Natural killer cell (primary cell): ENCODE results near the gene KRTAP4-9. TPM values are rescaled to one million over a fixed set of nuclear protein-coding genes. Genes with fewer than 3 reads are reported as not detected.
"Not testable (repeated sequence)": the region's sequence is repeated elsewhere in the genome, so short reads cannot be mapped to it uniquely, and the experiment has no call there.

Experiments used
- ATAC-seq, 3 donors: fragments of 150-1000 bp in 2 of 3; fragments of 200-7000 bp in 1 of 3; cut with Tn5 transposase; 1 replicate in 1 of 3; 2 replicates in 2 of 3; pipeline ENCODE4 v1.10.0; 2021; ENCODE audit warnings: mild to moderate bottlenecking in 2 of 3, moderate library complexity in 2 of 3
- DNase-seq, 2 donors: peaks; one replicate each; pipeline versions ENCODE4 v3.0.0 to v3.0.0-alpha.2; 2013 to 2021; ENCODE audit warnings: mixed read lengths in 1 of 2
- H3K27ac ChIP-seq: one replicate; pipeline ENCODE4 v1.5.1; 2013; ENCODE audit warnings: mild to moderate bottlenecking, low read length
- H3K27me3 ChIP-seq: one replicate; pipeline ENCODE4 v1.6.1; 2013; ENCODE audit warnings: low read length; ENCODE audit not compliant: control insufficient read depth, insufficient read depth
- H3K36me3 ChIP-seq: one replicate; pipeline ENCODE4 v1.6.1; 2013; ENCODE audit warnings: low read length; ENCODE audit not compliant: control insufficient read depth, insufficient read depth
- H3K4me1 ChIP-seq: one replicate; pipeline ENCODE4 v1.6.1; 2013; ENCODE audit warnings: low read length; ENCODE audit not compliant: control insufficient read depth, insufficient read depth
- H3K4me3 ChIP-seq: one replicate; pipeline ENCODE4 v1.5.1; 2013; ENCODE audit warnings: low read length
- H3K9me3 ChIP-seq: one replicate; pipeline ENCODE4 v1.6.1; 2013; ENCODE audit warnings: low read length; ENCODE audit not compliant: control insufficient read depth, insufficient read depth
- H3K27ac Mint-ChIP-seq, 2 donors: one replicate each; pipeline ENCODE4 v1.8.0; 2022; ENCODE audit warnings: mild to moderate bottlenecking in 2 of 2, mixed read lengths in 2 of 2, moderate library complexity in 1 of 2
- H3K27me3 Mint-ChIP-seq, 2 donors: one replicate each; pipeline ENCODE4 v1.8.0; 2022; ENCODE audit warnings: low read depth in 2 of 2, mixed read lengths in 2 of 2
- H3K36me3 Mint-ChIP-seq: one replicate; pipeline ENCODE4 v1.8.0; 2022; ENCODE audit warnings: mixed read lengths
- H3K4me1 Mint-ChIP-seq, 2 donors: one replicate each; pipeline ENCODE4 v1.8.0; 2022; ENCODE audit warnings: mixed read lengths in 2 of 2
- H3K4me3 Mint-ChIP-seq: one replicate; pipeline ENCODE4 v1.8.0; 2022; ENCODE audit warnings: mild to moderate bottlenecking, moderate library complexity, mixed read lengths
- H3K9me3 Mint-ChIP-seq, 2 donors: one replicate each; pipeline ENCODE4 v1.8.0; 2022; ENCODE audit warnings: mixed read lengths in 2 of 2
- WGBS: methylation state at CpG from one replicate; pipeline ENCODE4 v1.1.7; 2013; ENCODE audit warnings: missing lambda C conversion rate; ENCODE audit not compliant: insufficient coverage; 5-methylcytosine and 5-hydroxymethylcytosine counted together
- intact Hi-C: fragments of 100-400 bp; cut with micrococcal nuclease; formaldehyde crosslinking; loops from one replicate; pipeline ENCODE4 v1.14.2; 2022
- total RNA-seq, 4 donors: library from RNA; stranded (reverse); fragments of 120-200 nt in 1 of 4; gene quantifications; one replicate each; pipeline versions ENCODE4 v1.2.3 to v1.2.4, GENCODE V29; 2013 to 2022
- TF ChIP-seq, protein P1 (sequence below): fragments of 200-600 bp; IDR thresholded peaks from one replicate; pipeline ENCODE4 v1.8.0; 2022; ENCODE audit warnings: antibody characterized with exemption

The KRTAP4-9 gene
- total RNA-seq, 3 donors from 2014 or later (not counting 1 experiment from before 2014, with no cell fraction given): not detected

DNA sequence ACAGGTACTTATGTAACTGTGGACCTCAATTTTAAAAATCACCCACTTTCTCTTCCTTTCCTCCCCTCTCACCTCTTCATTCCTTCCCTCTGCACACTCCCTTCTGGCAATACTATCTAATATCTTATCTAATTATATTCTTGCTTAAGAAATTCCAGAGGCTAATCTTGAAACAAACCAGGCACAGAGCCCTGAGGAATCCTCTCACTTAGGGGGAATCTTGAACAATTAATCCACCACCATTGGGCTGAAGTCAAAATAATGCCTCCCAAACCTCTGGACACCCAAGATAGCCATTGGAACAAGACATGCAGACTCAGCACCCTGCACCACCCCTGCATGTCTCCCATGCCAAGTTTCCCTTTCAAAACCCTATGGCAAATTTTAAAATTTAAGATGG, 36.2 kb downstream of the KRTAP4-9 start:
- Histone ChIP-seq H3K27ac (no peak overlapping the region), H3K27me3 (no peaks in the 10 kb centered on the region), H3K36me3 (no peaks in the 10 kb centered on the region), H3K9me3 (no peaks in the 10 kb centered on the region), H3K4me1 (no peaks in the 10 kb centered on the region), H3K4me3 (no peak overlapping the region)
- DNase-seq: no peak
- ATAC-seq: no peak
- H3K4me1 Mint-ChIP-seq: no peaks in the 10 kb centered on the region
- H3K4me3 Mint-ChIP-seq: no peak overlapping the region
- H3K27me3 Mint-ChIP-seq: peaks cover 15 to 22% of the 10 kb centered on the region in 2 donors
- intact Hi-C loops: no loop called here
- no peaks in the 10 kb centered on the region for H3K36me3 Mint-ChIP-seq
- TF ChIP-seq, protein P1, sequence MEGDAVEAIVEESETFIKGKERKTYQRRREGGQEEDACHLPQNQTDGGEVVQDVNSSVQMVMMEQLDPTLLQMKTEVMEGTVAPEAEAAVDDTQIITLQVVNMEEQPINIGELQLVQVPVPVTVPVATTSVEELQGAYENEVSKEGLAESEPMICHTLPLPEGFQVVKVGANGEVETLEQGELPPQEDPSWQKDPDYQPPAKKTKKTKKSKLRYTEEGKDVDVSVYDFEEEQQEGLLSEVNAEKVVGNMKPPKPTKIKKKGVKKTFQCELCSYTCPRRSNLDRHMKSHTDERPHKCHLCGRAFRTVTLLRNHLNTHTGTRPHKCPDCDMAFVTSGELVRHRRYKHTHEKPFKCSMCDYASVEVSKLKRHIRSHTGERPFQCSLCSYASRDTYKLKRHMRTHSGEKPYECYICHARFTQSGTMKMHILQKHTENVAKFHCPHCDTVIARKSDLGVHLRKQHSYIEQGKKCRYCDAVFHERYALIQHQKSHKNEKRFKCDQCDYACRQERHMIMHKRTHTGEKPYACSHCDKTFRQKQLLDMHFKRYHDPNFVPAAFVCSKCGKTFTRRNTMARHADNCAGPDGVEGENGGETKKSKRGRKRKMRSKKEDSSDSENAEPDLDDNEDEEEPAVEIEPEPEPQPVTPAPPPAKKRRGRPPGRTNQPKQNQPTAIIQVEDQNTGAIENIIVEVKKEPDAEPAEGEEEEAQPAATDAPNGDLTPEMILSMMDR: no peak
- peaks cover 4 to 5% of the 10 kb centered on the region in 2 donors for H3K9me3 Mint-ChIP-seq
- no peak overlapping the region for H3K27ac Mint-ChIP-seq

DNA sequence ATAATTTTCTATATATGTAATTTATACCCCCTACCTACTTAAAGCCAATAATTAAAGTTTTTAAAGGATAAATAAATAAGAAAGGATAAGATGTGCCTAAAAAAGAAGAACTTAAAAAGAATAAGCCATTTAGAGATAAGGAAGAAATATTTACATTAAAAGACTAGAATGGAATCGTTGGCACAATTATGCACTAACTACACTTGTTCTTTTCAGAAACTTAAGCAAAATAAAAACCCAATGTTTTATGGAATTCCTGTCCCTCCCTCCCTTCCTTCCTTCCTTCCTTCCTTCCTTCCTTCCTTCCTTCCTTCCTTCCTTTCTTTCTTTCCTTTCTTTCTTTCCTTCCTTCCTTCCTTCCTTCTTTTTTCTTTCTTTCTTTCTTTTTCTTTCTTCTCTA, 39.7 kb downstream of the KRTAP4-9 start:
- Mint-ChIP-seq H3K27me3 (peaks cover 14 to 24% of the 10 kb centered on the region in 2 donors), H3K4me3 (no peak overlapping the region), H3K4me1 (no peaks in the 10 kb centered on the region), H3K27ac (no peak overlapping the region), H3K36me3 (no peaks in the 10 kb centered on the region), H3K9me3 (peaks cover 2 to 4% of the 10 kb centered on the region in 2 donors)
- TF ChIP-seq, protein P1: no peak
- Histone ChIP-seq H3K4me3 (no peak overlapping the region), H3K4me1 (no peaks in the 10 kb centered on the region), H3K9me3 (no peaks in the 10 kb centered on the region), H3K27ac (no peak overlapping the region), H3K36me3 (no peaks in the 10 kb centered on the region), H3K27me3 (no peaks in the 10 kb centered on the region)
- 100% methylated on average over 1 of the region's 1 CpG for whole genome bisulfite sequencing
- intact Hi-C loops: no loop called here
- ATAC-seq (no peak), DNase-seq (no peak)

DNA sequence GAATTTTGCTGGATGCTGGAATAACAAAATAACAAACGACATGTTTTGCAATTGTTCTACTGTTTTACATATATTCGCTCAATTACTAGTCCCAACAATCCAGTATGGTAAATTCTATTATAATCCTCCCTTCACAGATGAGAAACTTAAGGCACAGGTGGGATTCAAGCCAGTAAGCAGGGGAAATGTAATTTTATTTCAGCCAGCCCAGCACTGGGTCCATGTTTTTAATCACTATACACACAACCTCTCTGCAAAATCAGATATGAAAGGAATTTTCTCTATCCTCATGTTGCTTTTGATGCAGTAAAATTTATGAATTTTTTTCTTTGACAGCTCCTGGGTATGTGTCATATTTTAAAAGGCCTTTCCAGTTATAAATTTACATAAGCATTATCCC, 40.1 kb downstream of the KRTAP4-9 start:
- no peak overlapping the region for H3K4me3 ChIP-seq
- H3K27me3 ChIP-seq: no peaks in the 10 kb centered on the region
- peaks cover 2 to 4% of the 10 kb centered on the region in 2 donors for H3K9me3 Mint-ChIP-seq
- H3K9me3 ChIP-seq: no peaks in the 10 kb centered on the region
- no peaks in the 10 kb centered on the region for H3K36me3 ChIP-seq
- WGBS: 83% methylated on average over 2 of the region's 2 CpGs
- no peaks in the 10 kb centered on the region for H3K36me3 Mint-ChIP-seq
- DNase-seq: no peak
- no peak for ATAC-seq
- no peaks in the 10 kb centered on the region for H3K4me1 ChIP-seq
- TF ChIP-seq, protein P1: no peak
- no peaks in the 10 kb centered on the region for H3K4me1 Mint-ChIP-seq
- no peak overlapping the region for H3K27ac Mint-ChIP-seq
- H3K27me3 Mint-ChIP-seq: peaks cover 14 to 23% of the 10 kb centered on the region in 2 donors
- no peak overlapping the region for H3K4me3 Mint-ChIP-seq
- intact Hi-C loops: no loop called here
- no peak overlapping the region for H3K27ac ChIP-seq

DNA sequence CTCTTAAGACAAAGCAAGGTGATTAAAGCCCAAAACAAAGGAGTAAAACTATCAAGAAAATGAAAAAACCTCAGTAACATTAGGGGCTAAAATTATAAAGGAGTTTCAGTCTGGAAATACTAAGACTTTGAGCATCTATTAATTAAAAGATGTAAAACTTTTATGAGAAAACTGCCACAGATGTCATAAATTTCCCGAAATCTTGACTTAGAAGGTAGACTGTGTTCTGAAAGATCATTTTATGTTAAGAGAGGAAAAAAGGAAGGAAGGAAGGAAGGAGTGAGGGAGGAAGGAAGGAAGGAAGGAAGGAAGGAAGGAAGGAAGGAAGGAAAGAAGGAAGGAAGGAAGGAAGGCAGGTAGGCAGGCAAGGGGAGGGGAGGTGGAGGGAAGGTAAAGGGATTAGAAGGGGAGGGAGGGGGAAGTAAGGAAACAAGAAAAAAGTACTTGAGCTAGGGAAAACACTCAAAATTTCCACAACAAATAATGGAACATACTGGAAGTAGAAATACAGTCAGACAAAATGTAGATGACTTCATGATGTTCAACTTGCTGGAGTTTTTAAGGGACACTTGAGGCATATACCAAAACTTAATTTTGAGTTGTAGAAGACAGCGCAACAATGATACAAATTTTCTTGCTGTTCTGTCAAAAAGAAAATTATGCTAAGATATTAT, 42.5 kb downstream of the KRTAP4-9 start:
- intact Hi-C loops: no loop called here

DNA sequence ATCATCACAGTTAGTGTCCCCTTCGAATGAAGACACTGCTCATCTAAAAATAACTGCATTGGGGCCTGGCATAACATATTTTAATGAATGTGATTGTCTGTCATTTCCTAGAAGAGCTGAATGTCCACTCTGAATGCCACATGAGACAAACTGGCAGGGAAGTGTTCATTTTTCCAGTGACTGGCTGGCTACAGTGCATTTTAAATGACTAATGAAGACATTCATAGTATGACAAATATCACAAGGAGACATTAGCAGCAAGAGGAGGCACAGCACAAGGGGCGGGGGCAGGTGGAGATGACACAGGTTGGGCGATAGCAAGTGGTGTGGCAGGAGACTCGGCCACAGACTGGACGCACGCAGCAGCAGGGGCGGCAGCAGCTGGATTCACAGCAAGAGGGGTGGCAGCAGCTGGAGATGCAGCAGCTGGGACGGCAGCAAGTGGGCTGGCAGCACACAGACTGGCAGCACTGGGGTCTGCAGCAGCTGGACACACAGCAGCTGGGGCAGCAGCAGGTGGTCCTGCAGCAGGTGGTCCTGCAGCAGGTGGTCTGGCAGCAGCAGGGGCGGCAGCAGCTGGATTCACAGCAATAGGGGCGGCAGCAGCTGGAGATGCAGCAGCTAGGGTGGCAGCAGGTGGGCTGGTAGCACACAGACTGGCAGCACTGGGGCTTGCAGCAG, 43.9 kb downstream of the KRTAP4-9 start:
- not testable (repeated sequence) for H3K4me1 Mint-ChIP-seq

More for the DNA sequence above, 42.5 kb downstream of the KRTAP4-9 start:
- H3K27ac Mint-ChIP-seq: no peak overlapping the region
- no peaks in the 10 kb centered on the region for H3K36me3 Mint-ChIP-seq
- DNase-seq (no peak), ATAC-seq (no peak)
- WGBS: 100% methylated on average over 2 of the region's 2 CpGs
- no peaks in the 10 kb centered on the region for H3K9me3 ChIP-seq
- H3K9me3 Mint-ChIP-seq: peaks cover 2 to 4% of the 10 kb centered on the region in 2 donors
- H3K4me1 ChIP-seq: no peaks in the 10 kb centered on the region
- H3K27me3 ChIP-seq: no peaks in the 10 kb centered on the region
- H3K4me1 Mint-ChIP-seq: no peaks in the 10 kb centered on the region
- H3K27ac ChIP-seq: no peak overlapping the region
- H3K4me3 ChIP-seq: no peak overlapping the region
- H3K27me3 Mint-ChIP-seq: peaks cover 11 to 17% of the 10 kb centered on the region in 2 donors
- no peaks in the 10 kb centered on the region for H3K36me3 ChIP-seq
- TF ChIP-seq, protein P1: no peak
- no peak overlapping the region for H3K4me3 Mint-ChIP-seq

More for the DNA sequence above, 43.9 kb downstream of the KRTAP4-9 start:
- DNase-seq, H3K9me3 Mint-ChIP-seq, H3K27me3 ChIP-seq, H3K27ac ChIP-seq, H3K4me3 ChIP-seq, H3K36me3 ChIP-seq, H3K9me3 ChIP-seq, H3K4me3 Mint-ChIP-seq, ATAC-seq, H3K36me3 Mint-ChIP-seq, H3K4me1 ChIP-seq, H3K27ac Mint-ChIP-seq, intact Hi-C loops: not testable (repeated sequence)
- WGBS: 85% methylated on average over 10 of the region's 10 CpGs
- H3K27me3 Mint-ChIP-seq: peaks cover 17 to 27% of the 10 kb centered on the region in 2 donors
